ENCODE data around the gene CDKL5. TPM values are rescaled to one million over a fixed set of nuclear protein-coding genes. Genes with fewer than 3 reads are reported as not detected.
"Not testable (repeated sequence)": the region's sequence is repeated elsewhere in the genome, so short reads cannot be mapped to it uniquely, and the experiment has no call there.

Gene CDKL5
- total RNA-seq, 2 experiments from 2014 or later: 0.91 to 1.4 TPM

GRCh38 chrX:18424482-18425198 is 768 bp upstream of the CDKL5 start:
- intact Hi-C loops (cut with micrococcal nuclease): loop anchor here (1.0 to 2.0 kb wide), 5 partner anchors 70 to 919 kb away; partner anchors contain the start of genes PDHA1, PHKA2 and SCML2
- peaks cover 7% of the 10 kb centered on the region for H3K4me1 Mint-ChIP-seq (ENCODE audit: low read depth)
- DNase-seq: peak; percentile 39
- CTCF ChIA-PET: interaction anchor here (0.7 kb wide), 1 partner anchor 577 kb away, joined by 3 read pairs; no protein-coding TSS in a partner anchor
- no peaks in the 10 kb centered on the region for H3K27me3 Mint-ChIP-seq (ENCODE audit: low read depth)
- no peak overlapping the region for H3K27ac Mint-ChIP-seq
- no peaks in the 10 kb centered on the region for H3K9me3 Mint-ChIP-seq
- no peaks in the 10 kb centered on the region for H3K36me3 Mint-ChIP-seq (ENCODE audit: low read depth)
- peak overlapping the region; percentile 77 for H3K4me3 Mint-ChIP-seq

GRCh38 chrX:18426004-18426320 is 554 bp downstream of the CDKL5 start:
- Mint-ChIP-seq H3K4me3 (peak overlapping the region; percentile 77), H3K4me1 (ENCODE audit: low read depth) (peaks cover 7% of the 10 kb centered on the region), H3K36me3 (ENCODE audit: low read depth) (no peaks in the 10 kb centered on the region), H3K9me3 (no peaks in the 10 kb centered on the region), H3K27ac (no peak overlapping the region), H3K27me3 (ENCODE audit: low read depth) (no peaks in the 10 kb centered on the region)
- intact Hi-C loops (cut with micrococcal nuclease): no loop called here
- CTCF ChIA-PET: no interaction called here
- DNase-seq: no peak

GRCh38 chrX:18428006-18428405 is 2.6 kb downstream of the CDKL5 start:
- Mint-ChIP-seq H3K27ac (no peak overlapping the region), H3K9me3 (no peaks in the 10 kb centered on the region), H3K4me3 (no peak overlapping the region), H3K27me3 (ENCODE audit: low read depth) (no peaks in the 10 kb centered on the region), H3K36me3 (ENCODE audit: low read depth) (no peaks in the 10 kb centered on the region), H3K4me1 (ENCODE audit: low read depth) (peaks cover 7% of the 10 kb centered on the region)
- intact Hi-C loops (cut with micrococcal nuclease): no loop called here
- no peak for DNase-seq
- CTCF ChIA-PET: no interaction called here

GRCh38 chrX:18433288-18433687 is 7.9 kb downstream of the CDKL5 start:
- DNase-seq; H3K27me3 Mint-ChIP-seq (ENCODE audit: low read depth); H3K27ac Mint-ChIP-seq; H3K36me3 Mint-ChIP-seq (ENCODE audit: low read depth); H3K4me1 Mint-ChIP-seq (ENCODE audit: low read depth); H3K9me3 Mint-ChIP-seq; H3K4me3 Mint-ChIP-seq; CTCF ChIA-PET; intact Hi-C loops (cut with micrococcal nuclease): not testable (repeated sequence)

GRCh38 chrX:18434896-18435295 is 9.5 kb downstream of the CDKL5 start:
- H3K4me3 Mint-ChIP-seq: no peak overlapping the region
- H3K4me1 Mint-ChIP-seq (ENCODE audit: low read depth): peaks cover 4% of the 10 kb centered on the region
- no peaks in the 10 kb centered on the region for H3K36me3 Mint-ChIP-seq (ENCODE audit: low read depth)
- CTCF ChIA-PET: no interaction called here
- intact Hi-C loops (cut with micrococcal nuclease): no loop called here
- no peak overlapping the region for H3K27ac Mint-ChIP-seq
- DNase-seq: no peak
- no peaks in the 10 kb centered on the region for H3K9me3 Mint-ChIP-seq
- no peaks in the 10 kb centered on the region for H3K27me3 Mint-ChIP-seq (ENCODE audit: low read depth)

- H3K27me3 Mint-ChIP-seq (ENCODE audit: low read depth): no peaks in the 10 kb centered on the region
- no peaks in the 10 kb centered on the region for H3K36me3 Mint-ChIP-seq (ENCODE audit: low read depth)
- peaks cover 4% of the 10 kb centered on the region for H3K4me1 Mint-ChIP-seq (ENCODE audit: low read depth)
- H3K27ac Mint-ChIP-seq: no peak overlapping the region
- H3K9me3 Mint-ChIP-seq: no peaks in the 10 kb centered on the region
- CTCF ChIA-PET: no interaction called here
- intact Hi-C loops (cut with micrococcal nuclease): no loop called here
- H3K4me3 Mint-ChIP-seq: no peak overlapping the region
- no peak for DNase-seq
Observed at GRCh38 chrX:18436017-18436416, 10.6 kb downstream of the CDKL5 start.

GRCh38 chrX:18440835-18441234 is 15.4 kb downstream of the CDKL5 start:
- Mint-ChIP-seq H3K36me3 (ENCODE audit: low read depth) (no peaks in the 10 kb centered on the region), H3K4me3 (no peak overlapping the region), H3K27me3 (ENCODE audit: low read depth) (no peaks in the 10 kb centered on the region), H3K4me1 (ENCODE audit: low read depth) (peaks cover 4% of the 10 kb centered on the region), H3K27ac (no peak overlapping the region), H3K9me3 (no peaks in the 10 kb centered on the region)
- CTCF ChIA-PET: no interaction called here
- intact Hi-C loops (cut with micrococcal nuclease): no loop called here
- no peak for DNase-seq

- Mint-ChIP-seq H3K4me1 (ENCODE audit: low read depth) (no peaks in the 10 kb centered on the region), H3K9me3 (no peaks in the 10 kb centered on the region)
Observed at GRCh38 chrX:18441780-18442367, 16.5 kb downstream of the CDKL5 start.

GRCh38 chrX:18448416-18448815 is 23.0 kb downstream of the CDKL5 start:
- Mint-ChIP-seq H3K9me3 (no peaks in the 10 kb centered on the region), H3K4me3 (no peak overlapping the region), H3K4me1 (ENCODE audit: low read depth) (peaks cover 1% of the 10 kb centered on the region), H3K36me3 (ENCODE audit: low read depth) (no peaks in the 10 kb centered on the region), H3K27me3 (ENCODE audit: low read depth) (no peaks in the 10 kb centered on the region), H3K27ac (no peak overlapping the region)
- CTCF ChIA-PET: no interaction called here
- intact Hi-C loops (cut with micrococcal nuclease): no loop called here
- no peak for DNase-seq

More at GRCh38 chrX:18441780-18442367, 16.5 kb downstream of the CDKL5 start:
- Mint-ChIP-seq H3K27ac (no peak overlapping the region), H3K36me3 (ENCODE audit: low read depth) (no peaks in the 10 kb centered on the region), H3K4me3 (no peak overlapping the region), H3K27me3 (ENCODE audit: low read depth) (no peaks in the 10 kb centered on the region)
- intact Hi-C loops (cut with micrococcal nuclease): no loop called here
- DNase-seq: no peak
- CTCF ChIA-PET: no interaction called here

- H3K4me1 Mint-ChIP-seq (ENCODE audit: low read depth): peaks cover 1% of the 10 kb centered on the region
- CTCF ChIA-PET: no interaction called here
- intact Hi-C loops (cut with micrococcal nuclease): no loop called here
- H3K36me3 Mint-ChIP-seq (ENCODE audit: low read depth): no peaks in the 10 kb centered on the region
- H3K27ac Mint-ChIP-seq: no peak overlapping the region
- H3K9me3 Mint-ChIP-seq: no peaks in the 10 kb centered on the region
- no peak overlapping the region for H3K4me3 Mint-ChIP-seq
- H3K27me3 Mint-ChIP-seq (ENCODE audit: low read depth): no peaks in the 10 kb centered on the region
- no peak for DNase-seq
Observed at GRCh38 chrX:18449236-18449635, 23.8 kb downstream of the CDKL5 start.

GRCh38 chrX:18455384-18455783 is 30.0 kb downstream of the CDKL5 start:
- H3K4me1 Mint-ChIP-seq (ENCODE audit: low read depth): peaks cover 2% of the 10 kb centered on the region
- H3K27ac Mint-ChIP-seq: no peak overlapping the region
- H3K36me3 Mint-ChIP-seq (ENCODE audit: low read depth): no peaks in the 10 kb centered on the region
- CTCF ChIA-PET: no interaction called here
- no peaks in the 10 kb centered on the region for H3K9me3 Mint-ChIP-seq
- no peaks in the 10 kb centered on the region for H3K27me3 Mint-ChIP-seq (ENCODE audit: low read depth)
- intact Hi-C loops (cut with micrococcal nuclease): no loop called here
- H3K4me3 Mint-ChIP-seq: no peak overlapping the region
- no peak for DNase-seq

GRCh38 chrX:18457000-18457399 is 31.6 kb downstream of the CDKL5 start:
- no peak overlapping the region for H3K4me3 Mint-ChIP-seq
- CTCF ChIA-PET: no interaction called here
- DNase-seq: no peak
- peaks cover 8% of the 10 kb centered on the region for H3K4me1 Mint-ChIP-seq (ENCODE audit: low read depth)
- intact Hi-C loops (cut with micrococcal nuclease): no loop called here
- H3K36me3 Mint-ChIP-seq (ENCODE audit: low read depth): no peaks in the 10 kb centered on the region
- no peak overlapping the region for H3K27ac Mint-ChIP-seq
- H3K27me3 Mint-ChIP-seq (ENCODE audit: low read depth): no peaks in the 10 kb centered on the region
- no peaks in the 10 kb centered on the region for H3K9me3 Mint-ChIP-seq

GRCh38 chrX:18461431-18461830 is 36.0 kb downstream of the CDKL5 start:
- H3K27ac Mint-ChIP-seq: no peak overlapping the region
- intact Hi-C loops (cut with micrococcal nuclease): no loop called here
- CTCF ChIA-PET: interaction anchor here (0.6 kb wide), 1 partner anchor 717 kb away, joined by 5 read pairs; no protein-coding TSS in a partner anchor
- no peaks in the 10 kb centered on the region for H3K36me3 Mint-ChIP-seq (ENCODE audit: low read depth)
- H3K27me3 Mint-ChIP-seq (ENCODE audit: low read depth): no peaks in the 10 kb centered on the region
- H3K4me3 Mint-ChIP-seq: no peak overlapping the region
- no peaks in the 10 kb centered on the region for H3K9me3 Mint-ChIP-seq
- peaks cover 8% of the 10 kb centered on the region for H3K4me1 Mint-ChIP-seq (ENCODE audit: low read depth)
- no peak for DNase-seq

Measured in activated naive CD4-positive, alpha-beta T cell treated with anti-CD3 and anti-CD28 coated beads for 36 hours (primary cell).